ENCODE results near the gene MDC1.

Gene MDC1

GRCh38 chr6:30703011-30703410 is 14.1 kb downstream of the MDC1 start:
- no peak for ATAC-seq

- ATAC-seq = no peak
Observed at GRCh38 chr6:30700340-30700739, 16.7 kb downstream of the MDC1 start.

- ATAC-seq = no peak
Observed at GRCh38 chr6:30696432-30696831, 20.6 kb downstream of the MDC1 start.

GRCh38 chr6:30691208-30691847 is 25.8 kb downstream of the MDC1 start:
- no peak for ATAC-seq

GRCh38 chr6:30690403-30691207 is 26.5 kb downstream of the MDC1 start, which contains the start of gene NRM:
NRM (minus strand) TSS chr6:30690984; CDS start chr6:30690974, 10 bp downstream.
- peak; percentile 25 to 28 for ATAC-seq

- ATAC-seq = no peak
Observed at GRCh38 chr6:30689985-30690384, 27.1 kb downstream of the MDC1 start.

GRCh38 chr6:30689022-30689865 is 27.8 kb downstream of the MDC1 start:
- ATAC-seq = no peak

- ATAC-seq = no peak
Observed at GRCh38 chr6:30688569-30688968, 28.5 kb downstream of the MDC1 start.

GRCh38 chr6:30687659-30688431 is 29.2 kb downstream of the MDC1 start:
- no peak for ATAC-seq

GRCh38 chr6:30686908-30687658 is 30.0 kb downstream of the MDC1 start:
- ATAC-seq = peak; percentile 26 to 34

- peak; percentile 39 to 43 for ATAC-seq
Observed at GRCh38 chr6:30686009-30686907, 30.8 kb downstream of the MDC1 start, which contains the start of gene PPP1R18. PPP1R18 (minus strand) TSS chr6:30686645; CDS start chr6:30686018, 627 bp downstream.

GRCh38 chr6:30685157-30686008 is 31.7 kb downstream of the MDC1 start:
- ATAC-seq = no peak

GRCh38 chr6:30684386-30685156 is 32.5 kb downstream of the MDC1 start:
- no peak for ATAC-seq

- no peak for ATAC-seq
Observed at GRCh38 chr6:30683980-30684338, 33.1 kb downstream of the MDC1 start.

- ATAC-seq = no peak
Observed at GRCh38 chr6:30683183-30683979, 33.7 kb downstream of the MDC1 start.

- ATAC-seq = peak; percentile 73 to 77
Observed at GRCh38 chr6:30682143-30683117, 34.7 kb downstream of the MDC1 start.

- ATAC-seq = peak in 1 of 2 donors; percentile 1
Observed at GRCh38 chr6:30681766-30682142, 35.3 kb downstream of the MDC1 start.

Data from activated CD4-positive, CD25-positive, alpha-beta regulatory T cell treated with anti-CD3 and anti-CD28 coated beads, Interleukin-2, amount 50 U/mL, for 24 hours (primary cell).